DMS53 treated with DMSO at 0.1 percent for 48 hours (cell line): ENCODE measurements around the gene USB1.
A peak's percentile ranks its signal among the peaks of the same experiment; 100 is the strongest.
"Not testable (repeated sequence)": the region's sequence is repeated elsewhere in the genome, so short reads cannot be mapped to it uniquely, and the experiment has no call there.

Experiments
- DNase-seq: peaks from one replicate; lab custom pipeline; 2025; ENCODE audit not compliant: unreplicated experiment; lab: John Stamatoyannopoulos, UW

USB1 gene

DNA sequence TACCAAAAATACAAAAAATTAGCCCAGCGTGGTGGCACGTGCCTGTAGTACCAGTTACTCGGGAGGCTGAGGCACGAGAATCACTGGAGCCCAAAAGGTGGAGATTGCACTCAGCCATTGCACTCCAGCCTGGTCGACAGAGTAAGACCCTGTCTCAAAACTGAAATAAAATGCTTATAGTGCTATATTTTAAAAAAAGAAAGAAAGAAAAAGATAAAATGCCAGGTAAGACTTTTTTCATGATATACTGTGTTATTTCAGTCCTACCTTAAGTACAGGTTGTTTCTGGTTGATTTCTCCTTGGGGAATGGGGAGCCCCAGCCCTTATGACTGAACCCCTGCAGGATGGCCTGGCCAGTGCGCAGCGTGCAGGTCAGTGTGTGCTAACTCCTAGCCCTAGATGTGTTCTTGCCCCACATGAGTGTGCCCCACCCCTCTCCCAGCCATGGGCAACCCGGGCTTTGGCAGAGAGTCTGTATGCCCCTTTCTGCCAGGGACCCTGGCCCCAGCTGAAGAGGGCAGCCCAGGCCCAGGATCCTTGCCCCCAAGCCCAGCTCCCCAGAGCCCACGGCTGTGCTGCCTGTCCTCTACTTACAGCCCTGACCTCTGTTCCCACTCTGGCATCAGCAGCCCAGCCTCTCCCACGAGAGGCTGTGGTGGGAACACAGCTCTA is 31.6 kb upstream of the USB1 start:
- DNase-seq = no peak

DNA sequence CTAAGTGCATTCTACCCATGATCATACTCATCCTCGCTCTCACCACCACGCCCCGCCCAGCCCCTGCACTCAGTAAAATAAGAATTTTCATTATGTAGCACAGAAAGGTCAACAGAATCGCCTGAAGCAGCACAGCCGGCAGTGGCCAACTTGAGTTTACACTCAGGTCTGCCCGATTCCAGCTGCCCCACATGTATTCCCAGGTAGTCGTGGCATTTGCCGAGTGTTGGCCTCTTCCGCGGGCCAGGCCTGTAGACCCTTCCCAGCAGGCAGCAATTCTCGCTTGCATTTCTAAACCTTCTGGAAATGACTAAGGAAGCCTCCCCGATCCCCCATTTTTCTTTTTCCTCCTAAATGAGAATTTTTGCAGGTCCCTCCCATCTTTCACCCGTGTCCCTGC is 30.9 kb upstream of the USB1 start:
- DNase-seq = no peak

DNA sequence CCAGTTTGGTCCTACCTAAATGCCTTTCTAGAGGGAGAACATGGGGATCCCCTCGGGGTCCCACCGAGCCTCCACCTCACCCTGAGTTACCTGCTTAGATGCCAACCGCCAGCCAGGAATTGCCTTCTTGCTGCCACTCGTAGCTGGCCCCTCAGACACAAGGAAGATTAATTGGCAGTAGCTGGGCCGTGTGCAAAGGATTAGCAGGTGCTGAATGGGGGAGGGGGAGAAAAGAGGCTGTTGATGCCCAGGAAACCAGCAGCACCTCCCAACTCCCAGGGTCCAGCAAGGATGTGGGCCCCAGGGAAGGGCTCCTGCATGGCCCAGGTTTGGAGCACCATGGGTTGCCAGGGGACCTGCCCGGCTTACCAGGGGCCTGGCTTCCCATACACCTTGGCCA is 30.2 kb upstream of the USB1 start, which contains the start of gene CNGB1:
Gene CNGB1 (minus strand): TSS at position 159 of the 400 bp plus-strand sequence. CDS start 3,842 bp downstream, outside the sequence.
- no peak for DNase-seq

GRCh38 chr16:57971848-57972247 is 29.4 kb upstream of the USB1 start:
- DNase-seq = no peak

- no peak for DNase-seq
Observed at GRCh38 chr16:57972306-57972705, 28.9 kb upstream of the USB1 start.

GRCh38 chr16:57976331-57976796 is 24.8 kb upstream of the USB1 start:
- no peak for DNase-seq

DNA sequence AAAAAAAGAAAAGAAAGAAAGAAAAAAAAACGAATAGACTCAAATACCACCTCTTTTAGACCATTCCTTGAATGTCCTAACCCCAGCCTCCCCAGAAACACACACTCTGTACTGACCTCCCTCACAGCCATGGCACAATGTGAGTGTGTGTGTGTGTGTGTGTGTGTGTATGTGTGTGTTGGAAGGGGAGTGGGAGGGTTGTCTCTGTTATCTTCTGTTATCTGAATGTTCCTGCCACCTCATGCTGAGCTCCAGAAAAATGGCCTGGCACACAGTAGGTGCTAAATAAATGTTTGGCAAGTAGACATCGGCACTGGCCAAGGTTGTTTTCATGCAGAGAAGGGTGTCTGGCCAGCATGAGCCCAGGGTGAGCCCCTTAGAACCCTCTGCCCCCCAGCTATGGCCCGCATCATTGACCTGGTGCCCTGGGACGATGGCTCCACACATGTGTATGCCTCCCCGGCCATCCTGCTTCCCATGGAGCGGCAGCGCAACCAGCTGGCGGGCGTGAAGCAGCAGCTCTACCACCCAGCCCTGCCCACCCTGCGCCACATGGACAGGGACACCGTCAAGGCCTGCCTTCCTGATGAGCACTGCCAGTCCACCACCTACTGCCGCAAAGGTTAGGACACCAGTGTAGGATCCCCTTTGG is 23.7 kb upstream of the USB1 start:
- no peak for DNase-seq

DNA sequence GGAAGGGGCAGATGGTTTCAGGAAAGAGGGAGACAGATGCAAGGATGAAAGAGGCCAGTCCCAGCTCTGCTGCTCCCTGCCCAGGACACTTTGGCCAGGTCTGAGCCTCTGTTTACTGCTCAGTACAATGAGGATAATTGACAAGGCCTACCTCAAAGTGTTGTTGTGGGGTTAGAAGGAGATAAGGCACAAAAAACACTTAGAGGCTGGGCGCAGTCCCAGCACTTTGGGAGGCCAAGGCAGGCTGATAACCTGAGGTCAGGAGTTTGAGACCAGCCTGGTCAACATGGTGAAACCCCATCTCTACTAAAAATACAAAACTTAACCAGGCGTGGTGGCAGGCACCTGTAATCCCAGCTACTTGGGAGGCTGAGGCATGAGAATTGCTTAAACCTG is 23.1 kb upstream of the USB1 start:
- DNase-seq = not testable (repeated sequence)

DNA sequence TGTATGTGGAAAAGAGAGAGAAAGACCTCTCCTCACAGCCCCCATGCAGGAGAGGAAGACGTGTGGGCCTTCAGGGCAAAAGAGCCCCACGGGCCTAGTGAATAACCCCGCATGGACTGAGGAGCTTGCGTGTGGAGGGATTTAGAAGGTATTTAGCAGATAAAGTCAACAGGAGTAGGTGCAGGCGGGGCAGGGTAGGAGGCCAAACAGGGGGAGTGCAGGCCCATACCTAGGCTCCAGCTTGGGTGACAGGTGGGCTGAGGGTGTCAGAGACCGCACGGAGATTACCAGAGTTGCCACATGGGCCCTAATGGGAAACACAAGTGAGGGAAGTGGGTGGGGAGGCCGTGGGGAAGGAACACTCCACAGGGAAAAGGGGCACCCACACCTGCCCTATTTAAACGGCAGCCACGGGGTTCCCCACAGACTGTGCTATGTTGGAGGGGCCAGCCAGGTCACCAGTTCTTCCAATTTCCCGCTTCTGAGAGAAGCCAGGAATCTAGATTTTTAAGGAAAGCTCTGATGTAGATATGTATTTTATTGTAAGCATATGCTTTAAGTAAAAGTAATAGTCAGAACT is 22.1 kb upstream of the USB1 start:
- no peak for DNase-seq

DNA sequence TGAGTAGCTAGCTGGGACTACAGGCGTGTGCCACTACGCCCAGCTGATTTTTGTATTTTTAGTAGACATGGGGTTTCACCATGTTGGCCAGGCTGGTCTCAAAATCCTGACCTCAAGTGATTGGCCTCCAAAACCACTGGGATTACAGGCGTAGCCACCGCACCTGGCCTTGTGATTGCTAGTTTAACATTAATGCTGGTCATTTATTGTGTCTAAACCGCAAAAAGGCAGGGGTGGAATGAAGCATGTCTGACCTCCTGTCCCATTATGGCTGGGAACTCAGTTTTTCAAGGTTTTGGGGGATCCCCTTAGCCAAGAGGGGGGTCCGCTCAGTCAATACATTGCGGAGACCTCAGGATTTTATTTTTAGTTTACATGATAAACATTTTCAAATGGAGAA is 19.6 kb upstream of the USB1 start:
- DNase-seq = no peak

GRCh38 chr16:57982385-57982784 is 18.8 kb upstream of the USB1 start:
- DNase-seq = no peak

- no peak for DNase-seq
Observed at GRCh38 chr16:57984443-57985203, 16.6 kb upstream of the USB1 start.

- no peak for DNase-seq
Observed at GRCh38 chr16:57985204-57986181, 15.7 kb upstream of the USB1 start.

DNA sequence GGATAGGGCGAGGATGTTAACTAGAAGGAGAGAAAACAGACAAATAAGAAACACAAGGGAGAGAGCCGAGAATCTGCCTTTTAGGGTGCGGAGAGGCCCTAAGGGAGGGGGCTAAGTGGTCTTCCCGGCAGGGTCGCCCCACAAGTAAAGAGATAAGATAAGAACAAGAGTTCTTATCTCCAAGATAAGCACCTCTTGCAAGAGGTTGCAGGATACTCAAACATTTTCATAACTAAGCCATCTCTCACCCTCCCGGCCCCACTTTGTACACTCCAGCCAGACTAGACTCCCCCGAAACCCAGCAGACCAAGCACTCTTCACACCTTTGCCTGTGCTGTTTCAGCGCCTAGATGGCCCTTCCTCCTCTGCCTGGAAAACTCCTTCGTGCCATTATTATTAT is 15.0 kb upstream of the USB1 start:
- no peak for DNase-seq

DNA sequence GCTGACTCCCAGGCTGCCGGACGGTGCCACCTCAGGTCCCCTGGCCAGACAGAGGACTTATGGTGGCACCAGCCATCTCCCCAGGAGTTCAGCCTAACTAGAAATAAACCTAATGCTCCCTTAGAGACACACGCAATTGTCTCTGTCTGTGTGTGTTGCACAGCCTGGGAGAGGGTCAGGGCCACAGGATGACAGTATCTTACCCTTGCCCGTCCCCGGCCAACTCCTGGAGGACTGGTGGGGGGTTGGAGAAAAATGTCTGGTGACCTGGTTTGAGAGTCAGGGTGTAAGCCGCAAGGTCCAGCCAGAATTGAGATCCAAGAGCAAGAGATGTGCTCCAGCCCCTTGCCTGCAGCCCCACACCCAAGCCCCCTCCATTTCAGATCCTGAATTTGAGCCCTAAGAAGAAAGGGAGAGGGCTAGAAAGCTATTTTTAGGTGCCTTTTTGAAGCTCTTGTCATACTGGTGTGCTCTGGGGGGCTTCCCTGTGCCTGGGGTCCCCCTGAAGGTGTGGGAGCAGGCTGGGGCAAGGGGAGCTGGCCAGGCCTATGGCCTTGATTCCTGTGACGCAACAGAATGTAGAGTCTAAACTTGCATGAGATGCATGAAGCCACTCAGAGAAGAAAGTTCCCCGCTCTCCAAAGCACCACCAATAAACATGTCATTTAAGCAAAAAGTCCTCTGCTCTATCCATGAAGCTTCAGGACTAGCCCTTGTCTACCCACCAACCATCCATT is 13.6 kb upstream of the USB1 start:
- no peak for DNase-seq

DNA sequence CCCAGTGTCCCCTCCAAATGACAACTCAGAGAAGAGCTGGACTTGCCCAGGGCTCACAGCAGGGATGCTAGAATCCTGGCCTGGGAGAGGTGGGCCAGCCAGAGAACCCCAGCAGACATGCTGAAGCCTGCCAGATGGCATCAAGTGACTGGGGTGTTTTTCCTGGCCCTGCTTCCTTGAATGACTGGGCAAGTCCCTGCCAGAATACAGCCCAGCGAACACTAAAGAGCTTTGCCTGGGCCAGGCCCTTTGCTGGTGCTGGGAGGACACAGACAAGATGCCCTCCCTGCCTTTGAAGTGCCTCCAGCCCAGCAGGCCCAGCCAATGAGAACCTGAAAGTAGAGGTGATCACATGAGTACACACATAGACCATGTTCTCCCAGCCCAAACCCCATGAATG is 12.3 kb upstream of the USB1 start:
- peak; percentile 58 for DNase-seq

- no peak for DNase-seq
Observed at GRCh38 chr16:57991551-57992059, 9.6 kb upstream of the USB1 start.

GRCh38 chr16:57992084-57992483 is 9.1 kb upstream of the USB1 start:
- no peak for DNase-seq

DNA sequence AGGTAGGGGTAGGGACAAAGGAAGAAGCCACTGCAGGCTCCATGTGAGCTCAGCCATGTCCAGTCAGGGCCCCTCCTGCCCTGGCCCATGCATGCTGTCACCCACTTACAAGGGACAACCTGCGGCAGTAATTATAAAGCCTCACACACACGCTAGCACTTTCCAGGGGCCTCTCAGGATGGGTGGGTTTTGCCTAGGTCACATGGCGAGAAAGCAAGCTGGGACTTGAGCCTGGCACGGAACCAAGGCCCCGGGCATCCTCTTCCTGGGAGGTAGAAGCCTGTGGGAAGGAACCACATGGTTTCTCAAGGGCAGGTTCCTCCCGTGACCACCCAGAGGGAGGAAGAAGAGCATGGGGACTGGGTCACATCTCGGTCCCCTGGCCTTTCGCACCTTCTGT is 7.8 kb upstream of the USB1 start:
- no peak for DNase-seq

GRCh38 chr16:57993897-57994296 is 7.3 kb upstream of the USB1 start:
- DNase-seq = no peak
